ENCODE results near the gene PCBP3.
"Not testable (repeated sequence)": the region's sequence is repeated elsewhere in the genome, so short reads cannot be mapped to it uniquely, and the experiment has no call there.

The PCBP3 gene

DNA sequence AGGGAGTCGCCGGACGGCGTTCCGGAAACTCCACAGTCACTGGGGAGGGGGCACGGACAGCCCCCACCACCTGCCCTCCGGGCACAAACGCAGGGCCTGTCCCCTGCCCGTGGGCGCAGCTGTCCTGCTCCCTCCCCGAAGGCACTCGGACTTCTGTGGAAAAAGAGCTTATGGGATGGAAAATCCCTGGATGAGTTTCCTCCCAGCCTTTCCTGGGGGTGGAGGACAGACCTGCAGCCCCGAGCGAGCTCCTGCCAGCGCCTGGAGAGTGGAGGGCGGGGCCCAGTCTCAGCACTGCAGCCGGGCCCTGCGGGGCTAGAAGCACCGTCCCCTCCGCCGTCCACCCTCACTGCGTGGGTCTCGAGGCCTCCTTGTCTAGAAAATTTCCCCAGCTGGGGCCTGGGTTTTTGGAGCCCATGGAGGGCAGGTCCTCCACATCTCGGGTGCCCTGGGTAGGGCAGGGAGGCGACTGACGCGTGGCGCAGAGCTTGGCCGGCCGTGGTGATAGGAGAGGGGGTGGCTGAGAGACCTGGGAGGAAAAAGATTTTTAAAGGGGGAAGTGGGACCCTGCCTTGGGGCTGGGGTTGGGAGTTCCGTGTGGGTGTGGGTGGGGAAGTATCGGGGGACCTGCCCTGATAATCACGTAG, 331.6 kb downstream of the PCBP3 start:
- TF ChIP-seq, protein P1, sequence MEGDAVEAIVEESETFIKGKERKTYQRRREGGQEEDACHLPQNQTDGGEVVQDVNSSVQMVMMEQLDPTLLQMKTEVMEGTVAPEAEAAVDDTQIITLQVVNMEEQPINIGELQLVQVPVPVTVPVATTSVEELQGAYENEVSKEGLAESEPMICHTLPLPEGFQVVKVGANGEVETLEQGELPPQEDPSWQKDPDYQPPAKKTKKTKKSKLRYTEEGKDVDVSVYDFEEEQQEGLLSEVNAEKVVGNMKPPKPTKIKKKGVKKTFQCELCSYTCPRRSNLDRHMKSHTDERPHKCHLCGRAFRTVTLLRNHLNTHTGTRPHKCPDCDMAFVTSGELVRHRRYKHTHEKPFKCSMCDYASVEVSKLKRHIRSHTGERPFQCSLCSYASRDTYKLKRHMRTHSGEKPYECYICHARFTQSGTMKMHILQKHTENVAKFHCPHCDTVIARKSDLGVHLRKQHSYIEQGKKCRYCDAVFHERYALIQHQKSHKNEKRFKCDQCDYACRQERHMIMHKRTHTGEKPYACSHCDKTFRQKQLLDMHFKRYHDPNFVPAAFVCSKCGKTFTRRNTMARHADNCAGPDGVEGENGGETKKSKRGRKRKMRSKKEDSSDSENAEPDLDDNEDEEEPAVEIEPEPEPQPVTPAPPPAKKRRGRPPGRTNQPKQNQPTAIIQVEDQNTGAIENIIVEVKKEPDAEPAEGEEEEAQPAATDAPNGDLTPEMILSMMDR (IDR thresholded peaks at IDR 0.05; ENCODE audit: low read depth, low read length), result no peak
- DNase-seq (ENCODE audit: low read depth in 2 of 2), result peak; percentile 48 to 52
- peak overlapping the region in 1 of 2 donors; percentile 8 for H3K4me3 ChIP-seq (replicated peaks in 1 of 2; ENCODE audit: low read depth in 2 of 2, low read length in 2 of 2)

DNA sequence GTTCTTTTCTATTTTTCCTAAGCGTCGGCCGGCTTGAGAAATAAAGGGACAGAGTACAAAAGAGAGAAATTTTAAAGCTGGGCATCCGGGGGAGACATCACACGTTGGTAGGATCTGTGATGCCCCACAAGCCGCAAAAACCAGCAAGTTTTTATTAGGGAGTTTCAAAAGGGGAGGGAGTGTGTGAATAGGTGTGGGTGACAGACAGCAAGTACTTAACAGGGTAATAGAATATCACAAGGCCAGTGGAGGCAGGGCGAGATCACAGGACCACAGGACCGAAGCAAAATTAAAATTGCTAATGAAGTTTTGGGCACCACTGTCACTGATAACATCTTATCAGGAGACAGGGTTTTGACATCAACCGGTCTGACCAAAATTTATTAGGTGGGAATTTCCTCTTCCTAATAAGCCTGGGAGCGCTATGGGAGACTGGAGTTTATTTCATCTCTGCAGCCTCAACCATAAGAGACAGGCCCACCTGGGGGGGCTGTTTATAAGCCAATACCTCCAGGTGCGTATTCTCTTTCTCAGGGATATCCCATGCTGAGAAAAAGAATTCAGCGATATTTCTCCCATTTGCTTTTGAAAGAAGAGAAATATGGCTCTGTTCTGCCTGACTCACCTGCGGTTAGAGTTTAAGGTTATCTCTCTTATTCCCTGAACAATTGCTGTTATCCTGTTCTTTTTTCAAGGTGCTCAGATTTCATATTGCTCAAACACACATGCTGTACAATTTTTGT, 332.3 kb downstream of the PCBP3 start:
- not testable (repeated sequence) for DNase-seq (ENCODE audit: low read depth in 2 of 2)

DNA sequence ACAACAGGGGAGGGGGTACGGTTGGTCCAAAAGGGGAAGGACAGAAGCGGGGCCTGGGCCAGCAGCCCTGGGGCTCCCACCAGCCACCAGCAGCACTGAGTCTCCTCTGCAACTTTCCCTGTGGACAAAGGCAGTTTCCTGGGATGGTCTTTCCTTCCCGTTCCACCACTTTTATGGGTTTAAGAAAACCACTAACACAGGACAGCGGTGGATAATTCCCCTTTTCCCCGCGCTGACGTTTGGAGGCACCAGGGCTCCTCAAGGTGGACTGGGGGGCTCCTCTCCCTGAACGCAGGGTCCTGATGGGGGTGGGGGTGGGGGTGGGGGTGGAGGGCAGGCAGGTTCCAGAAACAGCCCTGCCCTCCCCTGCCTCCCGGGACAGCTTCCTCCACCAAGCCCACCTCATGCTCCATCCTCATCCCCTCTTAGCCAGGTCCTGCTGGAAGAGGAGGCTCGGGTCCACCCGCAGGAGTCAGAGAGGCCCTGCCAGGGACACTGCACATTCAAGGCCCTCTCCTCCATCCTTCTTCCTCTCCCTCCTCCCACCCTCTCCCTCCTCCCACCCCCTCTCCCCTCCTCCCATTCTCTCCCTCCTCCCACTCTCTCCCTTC, 333.3 kb downstream of the PCBP3 start:
- H3K4me3 ChIP-seq (replicated peaks in 1 of 2; ENCODE audit: low read depth in 2 of 2, low read length in 2 of 2), result no peak overlapping the region
- no peak for DNase-seq (ENCODE audit: low read depth in 2 of 2)
- TF ChIP-seq, protein P1 (IDR thresholded peaks at IDR 0.05; ENCODE audit: low read depth, low read length), result no peak

More for the DNA sequence above, 332.3 kb downstream of the PCBP3 start:
- H3K4me3 ChIP-seq (replicated peaks in 1 of 2; ENCODE audit: low read depth in 2 of 2, low read length in 2 of 2), result not testable (repeated sequence)

DNA sequence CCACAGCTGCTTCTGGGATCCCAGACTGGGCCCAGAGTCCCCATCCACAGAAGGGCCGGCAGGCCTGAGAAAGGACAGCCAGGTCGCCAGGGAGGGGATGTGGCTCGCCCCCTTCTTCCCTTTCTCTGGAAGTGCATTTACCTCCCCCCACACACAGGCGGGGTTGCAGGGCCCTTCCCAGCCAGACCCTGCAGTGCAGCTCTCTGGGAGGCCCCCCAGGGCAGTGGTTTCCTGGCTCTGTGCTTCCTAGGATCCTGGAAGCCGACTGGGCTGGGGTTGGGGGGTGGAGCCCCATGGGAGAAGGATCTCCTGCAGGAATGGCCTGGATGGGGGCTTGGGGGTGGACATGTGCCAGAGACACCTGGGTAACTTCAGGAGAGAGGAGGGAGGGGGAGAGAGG, 333.9 kb downstream of the PCBP3 start:
- DNase-seq (ENCODE audit: low read depth in 2 of 2), result no peak
- no peak overlapping the region for H3K4me3 ChIP-seq (replicated peaks in 1 of 2; ENCODE audit: low read depth in 2 of 2, low read length in 2 of 2)
- TF ChIP-seq, protein P1 (IDR thresholded peaks at IDR 0.05; ENCODE audit: low read depth, low read length), result no peak

DNA sequence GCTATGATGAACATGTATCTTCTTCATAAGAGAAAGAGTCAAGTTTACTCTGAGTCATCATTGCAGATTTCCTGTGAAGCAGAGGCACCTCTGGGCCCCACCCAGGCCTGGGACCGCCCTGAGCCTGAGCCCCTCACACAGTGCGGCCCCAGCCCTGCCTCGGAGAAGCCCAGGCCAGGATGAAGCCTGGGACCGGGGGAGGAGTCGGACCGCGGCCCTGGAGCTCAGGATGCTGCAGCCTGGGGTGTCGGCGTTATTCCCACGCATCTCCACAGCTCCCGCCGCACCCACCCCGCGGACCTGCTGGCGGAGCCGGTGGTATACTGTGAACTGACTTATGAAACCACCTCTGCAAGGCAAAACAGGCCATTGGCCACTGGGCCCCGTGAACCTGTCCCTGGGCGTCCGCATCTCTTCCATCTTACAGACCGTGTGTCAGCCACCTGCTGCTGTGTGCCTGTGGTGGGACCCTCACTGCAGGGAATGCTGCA, 335.7 kb downstream of the PCBP3 start:
- TF ChIP-seq, protein P1 (IDR thresholded peaks at IDR 0.05; ENCODE audit: low read depth, low read length), result no peak
- no peak overlapping the region for H3K4me3 ChIP-seq (replicated peaks in 1 of 2; ENCODE audit: low read depth in 2 of 2, low read length in 2 of 2)
- DNase-seq (ENCODE audit: low read depth in 2 of 2), result no peak

DNA sequence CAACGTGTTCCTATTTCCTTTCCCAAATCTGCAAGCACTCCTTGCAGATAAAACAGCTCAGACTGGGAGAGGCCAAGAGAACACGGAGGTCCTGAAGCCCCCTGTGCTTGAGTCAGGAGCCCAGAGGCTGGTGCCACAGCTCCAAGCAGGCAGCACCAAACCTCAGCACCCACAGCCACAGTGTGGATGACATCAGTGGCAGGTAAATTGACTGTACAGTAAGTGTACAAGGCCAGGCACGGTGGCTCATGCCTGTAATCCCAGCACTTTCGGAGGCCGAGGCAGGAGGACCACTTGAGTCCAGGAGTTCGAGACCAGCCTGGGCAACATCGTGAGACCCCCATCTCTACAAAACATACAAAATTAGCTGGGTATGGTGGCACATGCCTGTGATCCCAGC, 336.1 kb downstream of the PCBP3 start:
- H3K4me3 ChIP-seq (replicated peaks in 1 of 2; ENCODE audit: low read depth in 2 of 2, low read length in 2 of 2), result no peak overlapping the region
- DNase-seq (ENCODE audit: low read depth in 2 of 2), result no peak
- TF ChIP-seq, protein P1 (IDR thresholded peaks at IDR 0.05; ENCODE audit: low read depth, low read length), result no peak

DNA sequence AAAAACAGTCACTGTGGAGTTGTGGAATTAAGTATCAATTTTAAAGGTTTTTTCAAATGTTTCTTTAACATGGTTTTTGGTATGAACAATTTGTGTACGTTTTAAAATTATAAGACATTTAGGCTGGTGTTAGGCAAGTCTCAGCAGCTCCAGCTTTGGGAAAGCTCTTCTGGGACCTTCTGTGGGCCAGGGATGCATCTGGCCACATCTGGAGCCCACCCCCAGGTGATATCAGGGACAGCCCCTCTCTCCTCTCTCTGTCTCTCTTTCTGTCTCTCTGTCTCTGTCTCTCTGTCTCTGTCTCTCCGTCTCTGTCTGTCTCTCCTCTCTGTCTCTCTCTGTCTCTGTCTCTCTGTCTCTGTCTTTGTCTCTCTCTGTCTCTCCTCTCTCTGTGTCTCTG, 336.7 kb downstream of the PCBP3 start:
- TF ChIP-seq, protein P1 (IDR thresholded peaks at IDR 0.05; ENCODE audit: low read depth, low read length), result no peak
- no peak for DNase-seq (ENCODE audit: low read depth in 2 of 2)
- no peak overlapping the region for H3K4me3 ChIP-seq (replicated peaks in 1 of 2; ENCODE audit: low read depth in 2 of 2, low read length in 2 of 2)

Measured in cardiac fibroblast (primary cell).